ENCODE data around the gene CSF1R.

DNA sequence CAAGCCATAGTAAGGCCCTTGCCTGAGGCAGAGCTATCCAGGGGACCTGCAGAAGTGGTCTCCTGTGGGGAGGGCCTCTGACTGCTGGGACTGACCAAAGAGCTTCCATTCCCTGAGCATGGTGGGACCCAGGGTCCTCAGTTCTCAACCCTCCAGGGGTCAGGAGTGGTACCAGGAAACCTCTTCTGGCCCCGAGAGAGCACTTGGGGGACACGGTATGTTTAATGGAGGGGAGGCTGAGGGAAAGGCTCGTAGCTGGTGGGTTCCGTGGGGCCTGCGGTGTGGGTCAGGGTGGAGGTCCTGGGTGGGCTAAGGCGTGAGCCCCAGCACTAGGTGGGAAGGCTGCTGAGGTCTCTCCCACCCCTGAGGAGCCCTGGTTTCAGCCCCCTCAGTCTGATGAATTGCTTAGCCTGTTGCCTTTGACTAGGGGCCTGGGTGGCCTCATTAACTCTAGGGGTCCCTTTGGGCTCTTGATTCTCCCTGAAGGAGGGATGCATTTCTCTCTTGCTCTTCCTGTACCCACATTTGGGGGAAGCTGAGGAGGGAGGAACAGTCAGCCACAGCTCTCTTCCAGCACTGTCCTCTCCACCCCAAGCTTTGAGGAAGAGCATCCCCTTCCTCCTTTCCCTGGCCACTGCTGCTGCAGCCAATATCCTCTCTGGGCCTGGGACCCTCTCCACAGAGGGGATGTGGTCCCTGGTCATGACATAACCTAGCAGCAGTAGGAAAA, 34.0 kb downstream of the CSF1R start:
- TF ChIP-seq, protein P1, sequence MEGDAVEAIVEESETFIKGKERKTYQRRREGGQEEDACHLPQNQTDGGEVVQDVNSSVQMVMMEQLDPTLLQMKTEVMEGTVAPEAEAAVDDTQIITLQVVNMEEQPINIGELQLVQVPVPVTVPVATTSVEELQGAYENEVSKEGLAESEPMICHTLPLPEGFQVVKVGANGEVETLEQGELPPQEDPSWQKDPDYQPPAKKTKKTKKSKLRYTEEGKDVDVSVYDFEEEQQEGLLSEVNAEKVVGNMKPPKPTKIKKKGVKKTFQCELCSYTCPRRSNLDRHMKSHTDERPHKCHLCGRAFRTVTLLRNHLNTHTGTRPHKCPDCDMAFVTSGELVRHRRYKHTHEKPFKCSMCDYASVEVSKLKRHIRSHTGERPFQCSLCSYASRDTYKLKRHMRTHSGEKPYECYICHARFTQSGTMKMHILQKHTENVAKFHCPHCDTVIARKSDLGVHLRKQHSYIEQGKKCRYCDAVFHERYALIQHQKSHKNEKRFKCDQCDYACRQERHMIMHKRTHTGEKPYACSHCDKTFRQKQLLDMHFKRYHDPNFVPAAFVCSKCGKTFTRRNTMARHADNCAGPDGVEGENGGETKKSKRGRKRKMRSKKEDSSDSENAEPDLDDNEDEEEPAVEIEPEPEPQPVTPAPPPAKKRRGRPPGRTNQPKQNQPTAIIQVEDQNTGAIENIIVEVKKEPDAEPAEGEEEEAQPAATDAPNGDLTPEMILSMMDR (IDR thresholded peaks at IDR 0.05): no peak
- TF ChIP-seq POLR2A (IDR thresholded peaks at IDR 0.05): no peak
- TF ChIP-seq EP300 (IDR thresholded peaks at IDR 0.05): no peak

Data from stomach (tissue), 4 donors.